Anterior cingulate cortex (tissue), 58 donors: Measurements from ENCODE around the gene CD58.
A peak's percentile ranks its signal among the peaks of the same experiment; 100 is the strongest.

Experiments used
- DNase-seq, 58 donors: peaks; one replicate each; lab custom pipeline; 2025; lab: John Stamatoyannopoulos, UW

CD58 gene

GRCh38 chr1:116553386-116554115 is 17.3 kb downstream of the CD58 start:
- DNase-seq = no peak

GRCh38 chr1:116546354-116546977 is 24.4 kb downstream of the CD58 start:
- no peak for DNase-seq

GRCh38 chr1:116545359-116545705 is 25.5 kb downstream of the CD58 start:
- no peak for DNase-seq

GRCh38 chr1:116544588-116545358 is 26.1 kb downstream of the CD58 start:
- DNase-seq = no peak

- DNase-seq = no peak
Measured at GRCh38 chr1:116540088-116540487, 30.7 kb downstream of the CD58 start.

GRCh38 chr1:116538544-116538943 is 32.3 kb downstream of the CD58 start:
- DNase-seq = peak in 6 of 58 donors; percentile 4 to 26 (median 10)

GRCh38 chr1:116537898-116538297 is 32.9 kb downstream of the CD58 start:
- no peak for DNase-seq

- no peak for DNase-seq
Measured at GRCh38 chr1:116537040-116537831, 33.6 kb downstream of the CD58 start.

GRCh38 chr1:116534014-116534739 is 36.6 kb downstream of the CD58 start:
- no peak for DNase-seq

- no peak for DNase-seq
Measured at GRCh38 chr1:116533429-116533820, 37.4 kb downstream of the CD58 start.

- DNase-seq = no peak
Measured at GRCh38 chr1:116532671-116533428, 38.0 kb downstream of the CD58 start.

- peak in 1 of 58 donors; percentile 9 for DNase-seq
Measured at GRCh38 chr1:116531917-116532316, 38.9 kb downstream of the CD58 start.

GRCh38 chr1:116529681-116530080 is 41.1 kb downstream of the CD58 start:
- DNase-seq = no peak

GRCh38 chr1:116529199-116529631 is 41.6 kb downstream of the CD58 start:
- no peak for DNase-seq

- DNase-seq = no peak
Measured at GRCh38 chr1:116528329-116529083, 42.3 kb downstream of the CD58 start.

GRCh38 chr1:116525440-116525839 is 45.4 kb downstream of the CD58 start:
- no peak for DNase-seq

- DNase-seq = no peak
Measured at GRCh38 chr1:116521186-116521585, 49.6 kb downstream of the CD58 start.

GRCh38 chr1:116518400-116518799 is 52.4 kb downstream of the CD58 start:
- DNase-seq = no peak

GRCh38 chr1:116516631-116517030 is 54.2 kb downstream of the CD58 start:
- no peak for DNase-seq
